ENCODE measurements around the gene KIF3C.
"Not testable (repeated sequence)": the region's sequence is repeated elsewhere in the genome, so short reads cannot be mapped to it uniquely, and the experiment has no call there.

KIF3C gene

DNA sequence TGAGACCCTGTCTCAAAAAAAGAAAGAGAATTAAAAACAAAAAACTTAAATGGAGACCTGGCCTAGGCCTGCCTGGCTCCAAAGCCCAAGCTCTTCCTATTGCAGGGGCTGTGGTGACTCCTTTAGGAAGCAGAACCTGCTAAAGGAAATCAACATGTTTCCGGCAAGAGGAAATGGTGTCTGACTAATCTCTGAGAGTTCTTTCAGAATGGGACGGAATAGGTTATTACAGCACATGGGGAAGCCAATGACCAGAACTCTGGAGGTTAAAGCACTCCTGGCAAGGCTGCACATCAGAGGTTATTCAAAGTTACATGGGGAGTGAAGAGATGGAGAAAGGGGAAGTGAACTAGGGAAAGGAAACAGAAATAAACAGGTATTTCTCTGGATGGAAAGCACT lies 21.4 kb downstream of the KIF3C start:
- peak; percentile 4 for FAIRE-seq
- DNase-seq (ENCODE audit: low spot score), result peak; percentile 34

- no peak for FAIRE-seq
Measured at GRCh38 chr2:25960396-25960795, 21.9 kb downstream of the KIF3C start.

DNA sequence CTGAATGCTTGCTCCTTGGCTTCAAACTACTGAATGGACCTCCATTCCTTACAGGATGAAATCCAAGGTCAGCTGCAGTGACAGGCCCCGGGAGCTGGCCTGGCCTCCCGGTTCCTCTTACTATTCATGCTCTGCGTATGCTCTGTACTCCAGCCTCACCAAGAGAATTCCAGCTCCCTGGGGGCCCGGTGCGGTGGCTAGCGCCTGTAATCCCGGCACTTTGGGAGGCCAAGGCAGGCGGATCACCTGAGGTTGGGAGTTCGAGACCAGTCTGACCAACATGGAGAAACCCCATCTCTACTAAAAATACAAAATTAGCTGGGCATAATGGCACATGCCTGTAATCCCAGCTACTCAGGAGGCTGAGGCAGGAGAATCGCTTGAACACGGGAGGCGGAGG lies 23.7 kb downstream of the KIF3C start:
- FAIRE-seq; DNase-seq (ENCODE audit: low spot score): not testable (repeated sequence)

More at GRCh38 chr2:25960396-25960795, 21.9 kb downstream of the KIF3C start:
- no peak for DNase-seq (ENCODE audit: low spot score)

DNA sequence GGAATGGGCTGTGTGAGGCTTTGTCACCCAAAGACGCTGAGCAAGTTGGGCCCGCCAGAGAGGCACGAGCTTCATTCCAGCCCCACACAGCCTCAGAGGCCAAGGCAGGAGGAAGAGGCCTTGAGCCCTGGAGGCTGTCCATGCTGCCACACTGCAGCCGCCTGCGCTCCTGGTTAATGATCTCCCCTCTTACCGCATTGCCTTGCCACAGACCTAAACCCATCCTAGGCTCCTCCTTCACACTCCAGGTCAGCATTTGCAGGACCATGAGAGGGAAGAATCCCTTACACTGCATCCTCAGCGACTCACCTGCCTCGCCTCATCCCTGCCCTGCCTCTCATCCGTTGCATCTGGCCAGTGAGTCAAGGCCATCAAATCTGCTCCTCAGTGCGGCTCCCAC lies 24.6 kb downstream of the KIF3C start:
- peak; percentile 77 for DNase-seq (ENCODE audit: low spot score)
- peak; percentile 18 for FAIRE-seq

GRCh38 chr2:25955869-25956535 lies 26.3 kb downstream of the KIF3C start:
- DNase-seq (ENCODE audit: low spot score) (no peak), FAIRE-seq (no peak)

GRCh38 chr2:25955036-25955435 lies 27.3 kb downstream of the KIF3C start:
- peak; percentile 68 for DNase-seq (ENCODE audit: low spot score)
- FAIRE-seq, result no peak

GRCh38 chr2:25954199-25954752 lies 28.0 kb downstream of the KIF3C start:
- DNase-seq (ENCODE audit: low spot score), result no peak
- FAIRE-seq, result no peak

- DNase-seq (ENCODE audit: low spot score) (peak; percentile 81), FAIRE-seq (peak; percentile 58)
Measured at GRCh38 chr2:25951071-25951547, 31.2 kb downstream of the KIF3C start.

- no peak for FAIRE-seq
Measured at GRCh38 chr2:25948437-25948836, 33.9 kb downstream of the KIF3C start.

GRCh38 chr2:25941042-25941441 lies 41.3 kb downstream of the KIF3C start:
- DNase-seq (ENCODE audit: low spot score), result no peak
- FAIRE-seq, result no peak

More at GRCh38 chr2:25948437-25948836, 33.9 kb downstream of the KIF3C start:
- no peak for DNase-seq (ENCODE audit: low spot score)

DNA sequence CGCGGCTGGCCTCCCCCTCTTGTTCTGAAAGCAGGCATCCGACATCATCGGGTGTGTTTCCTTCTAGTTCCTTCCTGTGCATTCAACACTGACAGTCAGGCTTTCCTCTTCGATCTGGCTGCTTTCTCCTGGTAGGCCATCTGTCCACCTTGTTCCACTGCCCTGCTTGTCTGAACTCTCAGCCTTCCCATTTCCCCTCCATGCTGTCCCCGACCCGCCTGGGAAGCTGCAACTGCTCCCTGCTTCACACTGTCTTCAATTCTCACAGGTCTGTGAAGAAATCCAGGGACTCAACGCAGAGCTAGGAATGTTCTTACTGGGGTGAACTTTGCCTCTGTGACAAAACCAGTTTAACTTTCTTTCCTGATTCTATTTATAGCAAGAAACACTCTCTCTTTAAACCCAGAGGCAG lies 43.0 kb downstream of the KIF3C start:
- DNase-seq (ENCODE audit: low spot score) (no peak), FAIRE-seq (no peak)

DNA sequence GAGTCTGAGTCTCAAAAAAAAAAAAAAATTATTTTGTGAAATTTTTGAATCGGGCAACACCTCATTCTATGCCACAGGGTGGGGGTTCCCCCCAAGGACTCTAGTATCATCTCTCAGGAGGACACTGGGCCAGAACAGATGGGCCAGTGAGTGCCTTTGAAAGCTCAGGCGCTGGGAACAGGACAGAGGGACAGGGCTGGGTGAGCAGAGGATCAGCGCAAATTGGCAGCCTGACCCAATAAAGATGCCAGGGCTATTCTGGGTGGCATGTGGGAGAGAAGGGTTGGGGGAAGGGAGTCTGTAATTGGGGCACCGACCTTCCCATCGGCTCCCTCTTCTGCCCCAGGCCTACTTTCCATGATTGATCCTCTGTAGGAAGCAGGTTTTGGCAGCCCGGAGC lies 44.0 kb downstream of the KIF3C start:
- no peak for FAIRE-seq
- DNase-seq (ENCODE audit: low spot score), result no peak

DNA sequence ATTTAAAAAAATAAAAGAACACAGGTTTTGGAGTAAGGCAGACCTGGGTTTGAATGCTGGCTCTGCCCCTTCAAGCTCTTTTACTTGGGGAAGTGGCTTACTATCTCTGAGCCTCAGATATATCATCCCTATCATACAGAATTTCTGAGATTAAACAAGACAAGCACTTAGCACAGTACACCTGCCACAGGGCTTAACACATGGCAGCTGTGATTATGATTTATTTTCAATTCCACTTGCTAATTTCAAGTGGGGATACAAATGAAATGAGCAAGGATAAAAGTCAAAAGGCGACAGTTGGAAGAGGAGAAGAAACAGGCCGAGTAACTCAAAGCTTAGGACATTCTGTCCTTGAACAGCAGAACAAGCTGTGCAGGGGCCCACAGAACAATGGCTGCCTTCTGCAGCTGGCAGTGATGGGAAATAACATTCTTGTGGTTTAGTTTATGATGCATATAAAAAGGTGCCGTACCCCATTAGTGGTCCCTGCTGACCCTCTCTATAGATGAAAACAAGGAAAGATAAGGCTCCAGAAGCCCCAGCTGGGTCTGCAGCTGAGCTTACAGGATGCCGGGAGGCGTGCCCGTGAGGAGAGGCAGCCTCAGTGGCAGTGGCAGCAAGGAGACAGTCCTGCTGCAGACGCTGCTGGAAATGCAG lies 45.3 kb downstream of the KIF3C start:
- no peak for FAIRE-seq
- DNase-seq (ENCODE audit: low spot score), result no peak

GRCh38 chr2:25933622-25934021 lies 48.7 kb downstream of the KIF3C start:
- FAIRE-seq, result no peak
- no peak for DNase-seq (ENCODE audit: low spot score)

DNA sequence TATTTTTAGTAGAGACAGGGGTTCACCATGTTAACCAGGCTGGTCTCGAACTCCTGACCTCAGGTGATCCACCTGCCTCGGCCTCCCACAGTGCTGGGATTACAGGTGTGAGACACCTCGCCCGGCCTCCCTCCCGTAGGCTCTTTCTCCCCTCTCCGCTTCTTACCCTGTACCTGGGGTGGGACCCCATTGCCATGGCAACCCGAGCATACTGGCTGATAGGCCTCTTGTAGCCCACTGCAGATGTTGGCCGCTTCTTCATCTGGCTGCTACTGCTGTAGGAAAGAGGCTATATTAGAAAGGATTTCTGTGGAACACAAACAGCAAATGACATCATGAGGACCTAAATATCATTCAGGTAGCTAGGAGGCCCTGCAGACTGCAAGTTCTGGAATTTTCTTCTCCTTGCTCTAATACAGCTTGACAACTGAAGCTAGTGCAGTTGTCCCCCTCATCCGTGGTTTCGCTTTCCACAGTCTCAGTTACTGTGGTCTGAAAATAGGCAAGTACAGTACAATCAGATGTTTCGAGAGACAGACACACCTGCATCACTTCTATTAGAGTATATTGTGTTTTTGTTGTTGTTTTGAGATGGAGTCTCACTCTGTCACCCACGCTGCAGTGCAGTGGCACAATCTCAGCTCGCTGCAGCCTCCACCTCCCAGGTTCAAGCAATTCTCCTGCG lies 52.4 kb downstream of the KIF3C start:
- FAIRE-seq, result no peak
- no peak for DNase-seq (ENCODE audit: low spot score)

GRCh38 chr2:25928668-25929067 lies 53.6 kb downstream of the KIF3C start:
- DNase-seq (ENCODE audit: low spot score), result no peak
- no peak for FAIRE-seq

DNA sequence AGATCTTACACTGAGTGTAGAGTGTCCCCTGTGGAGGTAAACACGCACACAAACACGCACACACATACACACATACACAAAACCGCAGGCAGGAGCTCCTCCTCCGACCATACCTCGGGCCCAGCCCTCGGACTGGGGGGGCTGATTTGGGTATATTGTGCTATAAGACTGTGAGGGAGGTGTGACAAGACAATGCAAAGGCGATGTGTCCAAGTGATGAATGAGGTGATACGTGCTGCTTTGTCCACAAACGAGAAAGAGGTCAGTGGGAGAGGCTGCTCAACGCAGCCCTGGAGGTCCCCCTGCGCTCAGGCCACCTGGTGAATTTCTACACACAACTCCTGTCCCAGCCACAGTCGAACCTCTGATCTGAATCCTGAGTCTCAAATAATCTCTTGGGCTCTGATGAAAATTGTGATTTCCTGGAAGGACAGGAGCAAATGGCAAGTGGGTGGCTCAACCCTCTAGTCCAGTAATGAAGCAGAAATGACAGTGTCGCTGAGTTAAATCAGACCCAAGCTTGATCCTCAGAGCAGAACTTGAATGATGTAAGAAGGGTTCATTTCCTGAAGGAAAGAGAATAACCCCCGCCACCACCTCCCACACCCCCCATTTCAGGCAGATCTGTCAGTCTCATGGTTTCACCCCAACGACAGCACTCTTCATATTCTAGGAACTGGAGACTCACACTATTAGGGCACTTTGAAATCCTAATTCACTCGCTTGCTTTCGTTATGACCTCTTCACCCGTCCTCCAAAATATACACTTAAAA lies 55.1 kb downstream of the KIF3C start:
- DNase-seq (ENCODE audit: low spot score) (no peak), FAIRE-seq (no peak)

DNA sequence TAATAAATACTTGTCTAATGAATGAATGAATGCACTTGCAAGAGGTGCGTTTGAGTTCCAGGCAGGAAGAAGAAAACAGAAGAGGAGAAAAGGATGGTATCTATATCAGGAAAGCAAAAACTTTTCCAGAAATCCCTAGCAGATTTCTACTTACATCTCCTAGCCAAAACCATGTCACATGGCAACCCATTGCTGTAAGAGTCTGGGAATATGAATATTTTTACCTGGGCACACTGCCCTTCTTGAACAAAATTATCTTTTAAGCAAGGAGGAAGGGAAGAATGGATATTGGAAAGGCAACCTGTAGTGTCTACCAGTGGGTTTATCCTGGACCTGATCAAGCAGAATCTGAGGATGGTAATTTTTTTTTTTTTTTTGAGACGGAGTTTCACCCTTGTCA lies 59.8 kb downstream of the KIF3C start:
- FAIRE-seq, result no peak
- DNase-seq (ENCODE audit: low spot score), result no peak

DNA sequence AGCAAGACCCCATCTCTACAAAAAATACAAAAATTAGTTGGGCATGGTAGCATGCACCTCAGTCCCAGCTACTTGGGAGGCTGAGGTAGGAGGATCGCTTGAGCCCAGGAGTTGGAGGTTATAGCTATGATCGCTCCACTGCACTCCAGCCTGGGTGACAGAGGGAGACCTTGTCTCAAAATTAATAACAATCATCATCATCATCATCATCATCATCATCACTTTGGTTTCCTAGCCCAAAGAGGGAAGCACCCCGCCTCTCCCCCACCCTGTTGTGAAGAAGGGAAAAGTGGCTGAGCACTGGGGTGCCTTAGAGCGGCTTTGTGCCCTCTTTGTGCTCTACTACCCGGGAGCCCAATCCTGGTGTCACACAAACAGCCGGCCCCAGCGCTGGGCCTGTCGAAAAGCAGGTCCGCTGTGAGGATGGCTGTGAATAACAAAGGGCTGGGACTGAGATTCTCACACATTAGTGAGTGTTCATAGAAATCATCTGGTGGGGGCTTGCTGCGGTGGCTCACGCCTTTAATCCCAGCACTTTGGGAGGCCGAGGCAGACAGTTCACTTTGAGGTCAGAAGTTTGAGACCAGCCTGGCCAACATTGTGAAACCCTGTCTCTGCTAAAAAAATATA lies 61.4 kb downstream of the KIF3C start:
- no peak for DNase-seq (ENCODE audit: low spot score)
- no peak for FAIRE-seq

DNA sequence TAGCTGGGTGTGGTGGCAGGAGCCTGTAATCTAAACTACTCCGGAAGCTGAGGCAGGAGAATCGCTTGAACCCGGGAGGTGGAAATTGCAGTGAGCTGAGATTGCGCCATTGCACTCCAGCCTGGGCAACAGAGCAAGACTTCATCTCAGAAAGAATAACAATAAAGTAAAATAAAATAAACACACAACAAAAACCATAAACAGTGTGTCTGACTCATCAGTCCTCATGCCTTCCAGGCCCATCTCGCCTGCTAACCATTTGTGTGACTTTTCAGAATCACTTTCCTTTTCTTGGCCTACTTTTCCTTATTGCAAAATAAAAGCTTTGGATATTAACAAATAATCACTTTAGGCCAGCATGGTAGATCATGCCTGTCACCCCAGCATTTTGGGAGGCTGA lies 62.0 kb downstream of the KIF3C start:
- FAIRE-seq, result no peak
- no peak for DNase-seq (ENCODE audit: low spot score)

DNA sequence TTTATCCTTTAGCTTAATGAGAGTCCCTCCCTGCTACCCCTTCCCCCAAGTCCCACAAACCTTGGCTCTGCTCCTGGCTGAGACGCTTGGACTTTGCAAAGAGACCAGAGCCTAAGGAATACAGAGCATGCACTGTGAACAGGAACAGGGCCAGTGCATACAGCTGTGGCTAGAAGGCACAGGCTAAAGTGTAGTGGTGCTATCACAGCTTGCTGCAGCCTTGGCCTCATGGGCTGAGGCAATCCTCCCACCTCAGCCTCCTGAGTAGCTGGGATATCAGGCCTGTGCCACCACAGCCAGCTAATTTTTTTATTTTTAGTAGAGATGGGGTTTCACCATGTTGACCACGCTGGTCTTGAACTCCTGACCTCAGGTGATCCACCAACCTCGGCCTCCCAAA lies 64.5 kb downstream of the KIF3C start:
- no peak for DNase-seq (ENCODE audit: low spot score)
- no peak for FAIRE-seq
